IMR-90 (cell line): ENCODE data around the gene CACNA2D3. TPM values are rescaled to one million over a fixed set of nuclear protein-coding genes. Genes with fewer than 3 reads are reported as not detected.

Experiments used
- ATAC-seq: fragments of 200-7000 bp; cut with Tn5 transposase; 2 replicates; pipeline ENCODE4 v1.9.1; 2020; ENCODE audit warnings: low read depth, mild to moderate bottlenecking, moderate library complexity
- BruUV-seq: library from RNA; stranded (reverse); fragments of 400-500 nt; replicated peaks from 2 replicates; lab custom pipeline; 2021; lab: Mats Ljungman, UMichigan
- CTCF ChIA-PET: fragments of 300-600 bp; formaldehyde crosslinking; extraction: SDS; loops from one replicate; lab custom pipeline; 2021; ENCODE audit warnings: antibody characterized with exemption; lab: Yijun Ruan, JAX
- POLR2A ChIA-PET: fragments of 300-600 bp; sonication (Branson Sonifier 250); formaldehyde crosslinking; loops from one replicate; lab custom pipeline; 2022; ENCODE audit warnings: antibody characterized with exemption; ENCODE audit not compliant: unreplicated experiment; lab: Charles Lee
- DNase-seq: peaks from one replicate; pipeline ENCODE4 v3.0.0; 2013
- H2AFZ ChIP-seq: replicated peaks from 2 replicates; pipeline ENCODE3; 2013; ENCODE audit warnings: low read length, mild to moderate bottlenecking; ENCODE audit not compliant: poor library complexity
- H2AK5ac ChIP-seq: 2 replicates; pipeline ENCODE4 v1.6.1; 2013; ENCODE audit warnings: low read depth, low read length, inconsistent platforms
- H2AK9ac ChIP-seq: replicated peaks from 2 replicates; pipeline ENCODE3; 2013; ENCODE audit warnings: mild to moderate bottlenecking, low read depth, low read length, moderate library complexity; ENCODE audit not compliant: poor library complexity
- H2BK120ac ChIP-seq: 2 replicates; pipeline ENCODE4 v1.6.1; 2013; ENCODE audit warnings: low read depth, low read length, inconsistent platforms
- H2BK15ac ChIP-seq: 3 replicates; pipeline ENCODE4 v1.6.1; 2013; ENCODE audit warnings: low read depth, low read length, inconsistent platforms
- H2BK20ac ChIP-seq: 2 replicates; pipeline ENCODE4 v1.6.1; 2013; ENCODE audit warnings: low read depth, mild to moderate bottlenecking, inconsistent platforms, low read length, moderate library complexity
- H2BK5ac ChIP-seq: 2 replicates; pipeline ENCODE4 v1.6.1; 2013; ENCODE audit warnings: mild to moderate bottlenecking, low read depth, low read length, inconsistent platforms; ENCODE audit not compliant: poor library complexity, severe bottlenecking
- H3K14ac ChIP-seq: replicated peaks from 2 replicates; pipeline ENCODE4 v1.6.1; 2013; ENCODE audit warnings: low read depth, low read length, inconsistent platforms
- H3K18ac ChIP-seq: 2 replicates; pipeline ENCODE4 v1.6.1; 2013; ENCODE audit warnings: low read depth, low read length, control low read depth
- H3K23ac ChIP-seq: 2 replicates; pipeline ENCODE4 v1.6.1; 2013; ENCODE audit warnings: low read depth, low read length, inconsistent platforms
- H3K27ac ChIP-seq: 2 replicates; pipeline ENCODE4 v1.5.1; 2013; ENCODE audit warnings: mild to moderate bottlenecking, control low read depth, low read length; ENCODE audit not compliant: insufficient read depth
- H3K27me3 ChIP-seq: 2 replicates; pipeline ENCODE4 v1.6.1; 2013; ENCODE audit warnings: low read length; ENCODE audit not compliant: control insufficient read depth, insufficient read depth
- H3K36me3 ChIP-seq: 2 replicates; pipeline ENCODE4 v1.6.1; 2013; ENCODE audit warnings: low read length, mixed read lengths; ENCODE audit not compliant: control insufficient read depth, insufficient read depth
- H3K4ac ChIP-seq: 2 replicates; pipeline ENCODE4 v1.6.1; 2013; ENCODE audit warnings: low read depth, low read length, inconsistent platforms
- H3K4me1 ChIP-seq: 2 replicates; pipeline ENCODE4 v1.6.1; 2013; ENCODE audit warnings: low read length, mixed read lengths; ENCODE audit not compliant: control insufficient read depth, insufficient read depth
- H3K4me2 ChIP-seq: 2 replicates; pipeline ENCODE4 v1.6.1; 2013; ENCODE audit warnings: low read depth, mild to moderate bottlenecking, control low read depth, low read length, moderate library complexity
- H3K4me3 ChIP-seq: 2 replicates; pipeline ENCODE4 v1.5.1; 2013; ENCODE audit warnings: low read depth, mild to moderate bottlenecking, control low read depth, low read length, moderate library complexity; ENCODE audit not compliant: insufficient read depth
- H3K56ac ChIP-seq: 2 replicates; pipeline ENCODE4 v1.6.1; 2013; ENCODE audit warnings: low read length, inconsistent platforms; ENCODE audit not compliant: insufficient read depth; ENCODE audit errors: extremely low read depth
- H3K79me1 ChIP-seq, 2 experiments: 2 replicates each; pipeline ENCODE4 v1.6.1; 2013; ENCODE audit warnings: low read length in 2 of 2, inconsistent platforms in 1 of 2, low read depth in 1 of 2
- H3K9ac ChIP-seq: 2 replicates; pipeline ENCODE4 v1.6.1; 2013; ENCODE audit warnings: low read depth, low read length, control low read depth
- H3K9me1 ChIP-seq: 2 replicates; pipeline ENCODE4 v1.6.1; 2013; ENCODE audit warnings: low read length, inconsistent platforms; ENCODE audit not compliant: insufficient read depth
- H3K9me3 ChIP-seq: 2 replicates; pipeline ENCODE4 v1.6.1; 2013; ENCODE audit warnings: low read length; ENCODE audit not compliant: control insufficient read depth, insufficient read depth
- H4K20me1 ChIP-seq: 2 replicates; pipeline ENCODE4 v1.6.1; 2013; ENCODE audit warnings: low read length, inconsistent platforms; ENCODE audit not compliant: insufficient read depth
- H4K5ac ChIP-seq: 2 replicates; pipeline ENCODE4 v1.6.1; 2013; ENCODE audit warnings: mild to moderate bottlenecking, low read depth, low read length, control low read depth
- H4K8ac ChIP-seq, 2 experiments: 2 replicates each; pipeline ENCODE4 v1.6.1; 2013; ENCODE audit warnings: low read depth in 2 of 2, low read length in 2 of 2, control low read depth in 1 of 2, inconsistent platforms in 1 of 2
- H4K91ac ChIP-seq: 2 replicates; pipeline ENCODE4 v1.6.1; 2013; ENCODE audit warnings: low read depth, low read length, inconsistent platforms; ENCODE audit not compliant: insufficient read depth
- BHLHE40 ChIP-seq: fragments of 150-350 bp; IDR thresholded peaks from 2 replicates; pipeline ENCODE4 v1.6.1; 2016; ENCODE audit warnings: mild to moderate bottlenecking, low read depth, low read length
- CHD1 ChIP-seq: IDR thresholded peaks from 2 replicates; pipeline ENCODE4 v1.6.1; 2012; ENCODE audit warnings: low read depth, low read length, improper control_type of control experiment
- CTCF ChIP-seq: conservative IDR thresholded peaks from 2 replicates; pipeline ENCODE4 v1.5.1; 2012; ENCODE audit warnings: mild to moderate bottlenecking, low read depth, low read length, improper control_type of control experiment
- MAFK ChIP-seq: IDR thresholded peaks from 2 replicates; pipeline ENCODE4 v1.6.1; 2012; ENCODE audit warnings: low read depth, low read length, improper control_type of control experiment
- MXI1 ChIP-seq: IDR thresholded peaks from 2 replicates; pipeline ENCODE4 v1.6.1; 2012; ENCODE audit warnings: low read depth, mild to moderate bottlenecking, low read length, moderate library complexity, borderline replicate concordance
- NFE2L2 ChIP-seq: fragments of 150-350 bp; IDR thresholded peaks from 2 replicates; pipeline ENCODE4 v1.6.1; 2016; ENCODE audit warnings: low read depth, mild to moderate bottlenecking, low read length
- RCOR1 ChIP-seq: IDR thresholded peaks from 2 replicates; pipeline ENCODE4 v1.6.1; 2012; ENCODE audit warnings: mild to moderate bottlenecking, low read length, improper control_type of control experiment; ENCODE audit not compliant: insufficient replicate concordance
- WGBS, 2 experiments: methylation state at CpG; one replicate each; pipeline versions ENCODE4 v1.1.5 to v1.1.7; 2013; ENCODE audit warnings: missing lambda C conversion rate in 2 of 2; ENCODE audit not compliant: insufficient read length in 1 of 2; ENCODE audit errors: extremely low coverage in 2 of 2; 5-methylcytosine and 5-hydroxymethylcytosine counted together
- dilution Hi-C: fragments of 300-500 bp; cut with HindIII; formaldehyde crosslinking; loops from one replicate; pipeline ENCODE4 v1.14.3; 2018; ENCODE audit warnings: low sequenced_read_pairs; ENCODE audit not compliant: unreplicated experiment
- in situ Hi-C: fragments of 300-500 bp; cut with MboI; formaldehyde crosslinking; loops from 3 replicates; pipeline ENCODE4 v1.14.3; 2019; ENCODE audit warnings: low sequenced_read_pairs, inconsistent platforms, mixed read lengths
- intact Hi-C: fragments of 100-400 bp; cut with micrococcal nuclease; formaldehyde crosslinking; loops from 2 replicates; pipeline ENCODE4 v1.10.0; 2022
- polyA plus RNA-seq, 3 experiments: library from polyadenylated mRNA; depleted of rRNA; stranded (reverse); fragments of >200 nt; gene quantifications; 2 replicates each; pipeline ENCODE4 v1.2.3, GENCODE V29; 2012; ENCODE audit warnings: low replicate concordance in 1 of 3
- total RNA-seq: library from RNA; depleted of rRNA; stranded (reverse); fragments of >200 nt; gene quantifications from 2 replicates; pipeline ENCODE4 v1.2.3, GENCODE V29; 2012

CACNA2D3 gene
- total and polyA plus RNA-seq, 2 of the 4 experiments (the other 2 are of a cell fraction), result 0.36 to 0.41 TPM

- H2BK15ac ChIP-seq, result no peak overlapping the region
- no peak overlapping the region for H2AFZ ChIP-seq
- H4K91ac ChIP-seq, result no peak overlapping the region
- no peak overlapping the region for H3K56ac ChIP-seq
- no peak overlapping the region for H3K4ac ChIP-seq
- WGBS, 2 experiments, result no CpG with 5 or more reads among the region's 2 CpGs
- H3K36me3 ChIP-seq, result no peaks in the 10 kb centered on the region
- H4K20me1 ChIP-seq, result no peaks in the 10 kb centered on the region
- in situ Hi-C loops (no loop called here), intact Hi-C loops (no loop called here), dilution Hi-C loops (no loop called here)
- BruUV-seq, result no TSS peak
- H3K18ac ChIP-seq, result no peak overlapping the region
- no peak overlapping the region for H2BK5ac ChIP-seq
- H3K23ac ChIP-seq, result no peak overlapping the region
- H3K79me1 ChIP-seq, result no peaks in the 10 kb centered on the region
- H3K9ac ChIP-seq, result no peak overlapping the region
- no peaks in the 10 kb centered on the region for H3K9me1 ChIP-seq
- no peak overlapping the region for H3K14ac ChIP-seq
- H2AK5ac ChIP-seq, result no peak overlapping the region
- ChIA-PET CTCF (no interaction called here), POLR2A (no interaction called here)
- H3K4me1 ChIP-seq, result no peaks in the 10 kb centered on the region
- no peak overlapping the region for H4K5ac ChIP-seq
- no peak overlapping the region for H2BK20ac ChIP-seq
- ATAC-seq, result no peak
- H3K27ac ChIP-seq, result no peak overlapping the region
- no peak for DNase-seq
- no peak overlapping the region for H3K4me3 ChIP-seq
- no peaks in the 10 kb centered on the region for H3K27me3 ChIP-seq
- H2AK9ac ChIP-seq, result no peak overlapping the region
- TF ChIP-seq MAFK, result no peak
- no peak for TF ChIP-seq MXI1
- TF ChIP-seq CHD1, result no peak
- TF ChIP-seq NFE2L2, result no peak
- TF ChIP-seq BHLHE40, result no peak
- TF ChIP-seq RCOR1, result no peak
- TF ChIP-seq CTCF, result no peak
- H2BK120ac ChIP-seq, result no peak overlapping the region
- H3K9me3 ChIP-seq, result peaks cover 6% of the 10 kb centered on the region
- H3K4me2 ChIP-seq, result no peak overlapping the region
- H4K8ac ChIP-seq, result no peak overlapping the region
Measured at GRCh38 chr3:54519493-54519892, 397.1 kb downstream of the CACNA2D3 start.
